Activated T-cell treated with anti-CD3 and anti-CD28 coated beads, Interleukin-2, amount 50 U/mL, for 1 hour (primary cell): ENCODE results near the gene PES1.
"Not testable (repeated sequence)": the region's sequence is repeated elsewhere in the genome, so short reads cannot be mapped to it uniquely, and the experiment has no call there.

Source experiments
- DNase-seq: peaks from one replicate; pipeline ENCODE4 v3.0.0-alpha.2; 2020

Gene PES1

DNA sequence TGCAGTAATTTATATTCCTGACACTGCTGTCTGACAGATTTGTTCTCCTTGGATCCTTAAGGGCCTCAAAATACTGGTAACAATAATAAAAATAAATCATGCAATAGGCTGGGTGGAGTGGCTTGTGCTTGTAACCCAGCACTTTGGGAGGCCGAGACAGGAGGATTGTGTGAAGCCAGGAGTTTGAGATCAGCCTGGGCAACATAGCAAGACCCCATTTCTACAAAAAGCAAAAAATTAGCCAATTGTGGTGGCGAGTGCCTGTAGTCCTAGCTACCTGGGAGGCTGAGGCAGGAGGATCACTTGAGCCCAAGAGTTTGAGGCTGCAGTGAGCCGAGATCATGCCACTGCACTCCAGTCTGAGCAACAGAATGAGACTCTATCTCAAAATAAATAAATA lies 39.9 kb downstream of the PES1 start:
- DNase-seq: not testable (repeated sequence)

DNA sequence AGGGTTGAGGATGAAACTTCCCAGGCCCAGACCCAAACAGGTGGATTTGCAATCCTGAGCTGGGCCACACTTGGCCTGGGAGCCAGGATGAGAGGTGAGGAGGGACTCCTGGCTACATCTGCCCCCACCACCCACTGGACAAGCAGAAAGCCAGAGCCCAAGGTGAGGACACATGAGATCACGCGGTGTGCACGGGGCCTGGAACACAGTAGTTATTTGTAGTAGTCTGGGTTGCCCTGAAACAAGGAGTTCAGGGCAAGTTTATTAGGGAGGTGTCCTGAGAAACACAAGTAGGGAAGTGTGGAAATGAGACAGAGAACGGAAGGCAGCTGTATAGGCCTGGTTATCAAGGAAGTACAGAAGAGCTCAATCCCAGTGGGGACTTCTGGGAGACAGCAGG lies 44.5 kb downstream of the PES1 start:
- no peak for DNase-seq

DNA sequence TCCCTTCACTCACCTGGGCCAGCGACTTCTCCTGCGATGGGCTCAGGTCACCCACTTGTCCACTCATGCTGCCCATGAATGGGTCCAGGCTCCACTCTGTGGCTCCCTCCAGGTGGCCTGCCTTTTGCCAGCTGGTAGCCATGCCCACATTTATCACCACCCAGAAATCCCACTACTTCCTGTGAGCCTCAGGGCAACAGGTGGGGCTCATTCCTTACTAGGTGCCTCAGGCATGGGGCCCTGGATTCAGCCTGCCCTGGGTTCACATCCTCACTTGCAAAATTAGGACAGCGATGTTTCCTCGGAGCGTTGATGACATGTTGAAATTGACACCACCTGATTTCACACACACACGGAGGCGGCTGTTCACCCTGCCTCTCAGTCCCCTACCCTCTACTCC lies 45.1 kb downstream of the PES1 start, which contains the start of gene SEC14L6:
SEC14L6 (minus strand) TSS at position 126 of the 400 bp plus-strand sequence; CDS start at position 67, 59 bp downstream.
- no peak for DNase-seq

DNA sequence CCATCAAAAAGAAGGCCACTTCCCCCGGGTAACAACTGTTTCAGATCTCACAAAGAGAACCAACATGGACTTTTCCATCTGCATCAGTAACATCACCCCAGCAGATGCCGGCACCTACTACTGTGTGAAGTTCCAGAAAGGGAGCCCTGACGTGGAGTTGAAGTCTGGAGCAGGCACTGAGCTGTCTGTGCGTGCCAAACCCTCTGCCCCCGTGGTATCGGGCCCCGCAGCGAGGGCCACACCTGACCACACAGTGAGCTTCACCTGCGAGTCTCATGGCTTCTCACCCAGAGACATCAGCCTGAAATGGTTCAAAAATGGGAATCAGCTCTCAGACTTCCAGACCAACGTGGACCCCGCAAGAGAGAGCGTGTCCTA lies 48.9 kb downstream of the PES1 start:
- DNase-seq: no peak

DNA sequence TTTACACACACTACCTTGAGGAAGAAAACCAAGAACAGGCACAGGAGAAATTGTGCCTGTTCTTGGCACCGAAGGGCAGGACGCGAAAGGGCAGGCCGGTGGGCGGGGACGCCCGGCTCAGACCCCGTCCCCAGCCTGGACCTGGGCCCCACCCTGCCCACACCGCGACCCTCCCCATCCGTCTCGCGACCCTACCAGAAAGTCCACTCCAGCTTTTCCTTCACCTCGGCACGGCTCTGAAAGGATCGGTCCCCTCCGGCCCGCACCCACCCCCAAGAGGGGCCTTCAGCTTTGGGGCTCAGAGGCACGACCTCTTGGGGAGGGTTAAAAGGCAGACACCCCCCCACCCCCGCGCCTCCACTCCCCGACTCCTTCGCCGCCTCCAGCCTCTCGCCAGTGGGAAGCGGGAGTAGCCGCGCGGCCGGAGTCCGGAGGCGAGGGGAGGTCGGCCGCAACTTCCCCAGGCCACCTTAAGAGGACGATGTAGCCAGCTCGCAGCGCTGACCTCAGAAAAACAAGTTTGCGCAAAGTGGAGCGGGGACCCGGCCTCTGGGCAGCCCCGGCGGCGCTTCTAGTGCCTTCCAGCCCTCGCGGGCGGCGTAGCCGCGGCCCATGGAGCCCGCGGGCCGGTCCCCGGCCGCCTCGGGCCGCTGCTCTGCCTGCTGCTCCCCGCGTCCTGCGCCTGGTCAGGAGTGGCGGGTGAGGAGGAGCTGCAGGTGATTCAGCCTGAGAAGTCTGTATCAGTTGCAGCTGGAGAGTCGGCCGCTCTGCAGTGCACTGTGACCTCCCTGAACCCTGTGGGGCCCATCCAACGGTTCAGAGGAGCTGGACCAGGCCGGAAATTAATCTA lies 49.5 kb downstream of the PES1 start:
- no peak for DNase-seq

DNA sequence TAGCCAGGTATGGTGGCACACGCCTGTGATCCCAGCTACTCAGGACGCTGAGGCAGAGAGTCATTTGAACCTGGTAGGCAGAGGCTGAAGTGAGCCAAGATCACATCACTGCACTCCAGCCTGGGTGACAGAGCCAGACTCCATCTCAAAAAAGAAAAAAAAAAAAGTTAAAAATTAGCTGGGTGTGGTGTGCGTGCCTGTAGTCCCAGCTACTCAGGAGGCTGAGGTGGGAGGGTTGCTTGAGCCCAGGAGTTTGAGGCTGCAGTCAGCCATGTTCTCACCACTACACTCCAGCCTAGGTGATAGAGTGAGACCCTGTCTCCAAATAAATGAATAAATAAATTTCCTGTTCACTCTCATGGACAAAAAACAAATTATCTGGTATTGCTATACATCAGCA lies 50.2 kb downstream of the PES1 start:
- not testable (repeated sequence) for DNase-seq

DNA sequence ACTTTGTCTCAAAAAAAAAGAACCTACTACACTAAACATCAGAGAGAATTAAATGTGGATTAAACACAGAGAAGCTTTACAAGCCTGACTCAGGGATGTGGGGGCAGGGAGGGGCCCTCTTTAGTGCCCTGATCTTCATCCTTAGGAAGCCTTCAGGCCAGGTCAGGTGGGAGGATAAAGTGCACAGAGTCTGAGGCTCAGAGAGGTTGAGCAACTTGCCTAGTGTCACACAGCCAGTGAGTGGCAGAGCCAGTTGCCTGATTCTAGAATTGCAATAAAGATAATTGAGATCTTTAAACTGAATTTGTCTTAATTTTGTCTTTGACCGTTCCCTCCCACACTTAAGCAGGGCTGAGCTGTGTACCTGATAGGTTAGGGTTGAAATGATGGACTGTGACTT lies 52.3 kb downstream of the PES1 start:
- DNase-seq: no peak

DNA sequence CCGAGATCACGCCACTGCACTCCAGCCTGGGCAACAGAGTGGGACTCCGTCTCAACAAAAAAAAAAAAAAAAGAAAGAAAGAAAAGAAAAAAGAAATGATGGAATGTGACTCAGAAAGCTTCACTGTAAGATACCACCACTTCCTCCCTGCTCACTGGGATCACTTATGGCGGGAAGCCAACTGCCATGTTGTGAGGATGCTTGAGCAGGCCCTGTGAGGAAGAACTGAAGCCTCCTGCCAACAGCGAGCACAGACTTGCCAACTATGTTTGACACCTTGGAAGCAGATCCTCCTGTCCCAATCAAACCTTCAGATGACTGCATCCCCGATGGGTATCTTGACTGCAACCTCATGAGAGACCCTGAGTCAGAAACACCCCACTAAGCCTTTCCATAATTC lies 53.4 kb downstream of the PES1 start:
- no peak for DNase-seq

DNA sequence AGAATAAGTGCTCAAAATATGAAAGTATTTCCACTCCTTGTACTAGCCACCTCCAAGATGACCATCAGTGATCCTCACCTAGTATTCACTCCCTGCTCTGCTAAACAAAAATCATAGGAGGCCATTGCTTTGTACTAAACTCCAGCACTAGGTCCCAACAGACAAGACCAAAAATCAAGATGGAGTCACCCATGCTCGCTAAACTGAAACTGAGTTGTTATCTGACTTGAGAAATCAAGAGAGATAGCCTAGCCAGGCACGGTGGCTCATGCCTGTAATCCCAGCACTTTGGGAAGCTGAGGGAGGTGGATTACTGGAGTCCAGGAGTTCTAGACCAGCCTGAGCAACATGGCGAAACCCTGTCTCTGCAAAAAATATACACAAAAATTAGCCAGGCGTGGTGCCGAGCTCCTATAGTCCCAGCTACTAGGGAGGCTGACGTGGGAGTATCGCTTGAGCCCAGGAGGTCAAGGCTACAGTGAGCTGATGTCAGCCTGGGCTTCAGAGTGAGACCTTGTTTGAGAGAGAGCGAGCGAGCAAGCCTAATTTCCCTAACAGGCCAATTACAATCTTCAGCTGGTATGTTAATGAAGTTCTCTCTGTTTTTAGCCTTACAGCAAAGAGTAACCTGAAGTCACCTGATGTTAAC lies 54.5 kb downstream of the PES1 start:
- DNase-seq: no peak

DNA sequence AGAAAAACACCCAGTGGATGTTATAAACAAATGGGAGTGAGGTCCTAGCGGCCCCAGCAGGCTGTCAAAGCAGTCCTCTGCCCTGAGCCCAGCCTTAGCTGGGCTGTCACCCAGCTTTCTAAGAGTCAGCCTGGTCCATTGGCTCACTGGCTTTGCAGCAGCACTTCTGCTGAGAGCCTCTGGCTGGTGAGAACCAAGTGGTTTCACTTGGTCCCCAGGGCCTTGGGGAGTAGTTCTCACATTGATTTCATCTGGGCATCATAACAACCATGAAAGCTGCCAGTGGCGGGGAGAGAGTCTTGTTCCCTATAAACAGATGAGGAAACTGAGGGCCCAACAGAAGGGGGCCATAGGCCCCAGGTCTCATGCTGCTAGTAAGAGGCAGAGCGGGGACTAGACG lies 56.5 kb downstream of the PES1 start:
- no peak for DNase-seq

DNA sequence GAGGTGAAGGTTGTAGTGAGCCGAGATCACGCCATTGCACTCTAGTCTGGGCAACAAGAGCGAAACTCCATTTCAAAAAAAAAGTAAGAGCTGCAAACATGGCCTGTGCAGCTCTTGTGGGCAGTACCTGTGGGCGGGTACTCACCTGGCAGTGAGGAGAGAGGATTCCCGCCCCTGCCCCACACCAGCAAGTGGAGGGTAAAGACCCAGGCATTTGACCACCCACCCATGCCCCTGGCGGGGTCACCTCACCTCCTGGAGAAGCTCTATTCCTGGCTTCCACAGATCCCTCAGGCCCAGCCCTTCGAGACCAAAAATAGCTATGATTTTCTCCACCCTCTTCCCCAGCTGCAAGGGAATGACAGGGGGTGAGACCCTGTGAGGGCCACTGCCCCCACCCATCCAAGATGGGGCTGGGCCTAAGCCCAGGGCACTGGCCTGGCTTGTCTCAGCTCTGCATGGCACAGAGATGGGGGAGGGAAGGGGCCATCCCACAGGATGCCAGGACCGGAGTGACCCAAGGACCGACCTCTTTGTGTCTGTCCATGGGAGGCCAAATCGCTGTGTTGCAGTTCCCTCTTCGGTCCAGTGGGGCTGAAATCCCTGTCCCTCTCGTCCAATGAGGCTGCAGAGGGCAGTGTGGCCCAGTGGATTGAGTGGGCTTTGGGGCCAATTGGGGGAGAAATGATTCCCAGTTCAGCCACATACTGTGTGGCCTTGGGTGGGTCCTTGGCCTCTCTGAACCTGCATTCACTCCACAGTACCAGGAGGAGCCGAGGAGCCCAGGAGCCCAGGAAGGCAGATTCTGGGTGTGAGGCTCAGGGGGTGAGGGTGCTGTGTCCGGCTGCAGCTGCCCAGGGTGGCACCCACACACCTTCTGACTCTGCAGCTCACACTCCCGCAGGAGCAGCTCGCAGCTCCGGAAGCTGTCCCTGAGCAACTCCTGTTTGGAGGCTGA lies 59.8 kb downstream of the PES1 start:
- no peak for DNase-seq

DNA sequence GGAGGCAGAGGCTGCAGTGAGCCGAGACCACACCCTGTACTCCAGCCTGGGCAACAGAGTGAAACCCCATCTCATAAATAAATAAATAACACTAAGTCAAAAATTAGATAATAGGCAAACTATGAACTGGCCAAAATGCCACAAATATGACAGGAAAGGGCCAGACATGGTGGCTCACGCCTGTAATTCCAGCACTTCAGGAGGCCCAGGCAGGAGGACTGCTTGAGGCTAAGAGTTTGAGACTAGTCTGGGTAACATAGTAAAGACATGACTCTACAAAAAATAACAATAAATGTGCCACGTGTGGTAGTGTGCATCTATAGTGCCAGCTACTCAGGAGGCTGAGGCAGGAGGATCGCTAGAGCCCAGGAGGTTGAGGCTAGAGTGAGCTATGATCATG lies 65.1 kb downstream of the PES1 start:
- no peak for DNase-seq
